ENCODE data around the gene CIB4.

CIB4 gene

DNA sequence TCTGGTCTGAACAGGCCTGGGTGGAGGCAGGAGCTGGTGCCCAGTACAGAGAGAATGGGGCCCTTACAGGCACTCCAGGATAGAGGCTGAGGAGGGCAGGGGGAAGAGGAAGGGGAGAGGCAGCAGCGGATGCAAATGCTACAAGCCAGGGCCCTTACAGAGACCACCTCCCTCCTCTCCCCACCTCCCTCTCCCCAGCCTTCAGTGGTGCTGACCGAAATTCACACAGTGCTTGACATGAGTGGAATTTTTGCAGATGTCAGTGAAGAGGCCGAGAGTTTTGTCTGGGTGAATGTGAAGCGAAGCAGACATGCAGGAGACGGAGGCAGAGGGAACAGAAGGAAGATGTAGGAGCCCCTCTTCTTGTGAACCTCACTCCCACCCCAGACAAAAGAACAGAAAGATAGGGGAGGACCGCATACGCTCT, 31.9 kb downstream of the CIB4 start:
- no peak overlapping the region for H2BK5ac ChIP-seq (ENCODE audit: low read depth, low read length, poor library complexity, severe bottlenecking)
- peak overlapping the region; percentile 19 for H4K91ac ChIP-seq (ENCODE audit: low read length)

DNA sequence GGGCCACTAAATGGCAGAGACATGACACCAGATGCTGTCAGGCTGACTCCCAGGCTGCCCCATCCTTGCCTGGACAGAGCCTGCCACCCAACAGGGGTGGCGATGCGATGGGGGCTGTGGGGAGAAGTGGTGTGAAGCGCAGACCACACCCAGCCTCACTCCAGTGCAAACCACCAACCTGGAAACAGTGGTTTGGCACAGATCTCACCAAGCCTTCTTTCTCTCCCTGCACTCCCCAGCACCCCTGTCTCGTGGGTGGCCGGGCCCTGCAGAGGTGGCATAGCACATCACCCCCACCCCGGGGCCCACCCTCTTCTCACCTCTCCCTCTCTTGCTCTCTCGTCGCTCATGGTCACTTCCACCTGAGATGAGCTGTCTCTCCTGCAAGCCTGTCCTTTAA, 32.6 kb downstream of the CIB4 start:
- Histone ChIP-seq H3K18ac (ENCODE audit: low read depth in 1 of 2, low read length in 2 of 2) (peak overlapping the region in 1 of 2 experiments; percentile 31), H4K8ac (ENCODE audit: low read length) (no peak overlapping the region), H3K4me2 (ENCODE audit: low read length, poor library complexity, severe bottlenecking) (no peak overlapping the region), H3K4me3 (ENCODE audit: insufficient read depth in 1 of 2, low read depth in 1 of 2, low read length in 2 of 2) (no peak overlapping the region), H3K9ac (ENCODE audit: low read length) (no peak overlapping the region), H2AFZ (ENCODE audit: low read depth, low read length) (no peak overlapping the region), H3K23ac (ENCODE audit: low read length in 2 of 2) (no peak overlapping the region), H3K14ac (ENCODE audit: low read length in 2 of 2) (peak overlapping the region in 1 of 2 experiments; percentile 2), H2BK120ac (ENCODE audit: low read depth, low read length) (no peak overlapping the region), H3K4me1 (ENCODE audit: control insufficient read depth, insufficient read depth, low read depth, low read length) (peaks cover 5% of the 10 kb centered on the region), H2AK5ac (ENCODE audit: low read length, severe bottlenecking) (no peak overlapping the region), H3K27ac (ENCODE audit: low read length, poor library complexity, severe bottlenecking) (no peak overlapping the region), H3K36me3 (ENCODE audit: control insufficient read depth in 1 of 2, insufficient read depth in 2 of 2, low read depth in 1 of 2, low read length in 2 of 2) (no peaks in the 10 kb centered on the region), H3K4ac (ENCODE audit: low read depth in 1 of 2, low read length in 2 of 2) (no peak overlapping the region), H4K91ac (ENCODE audit: low read length) (peak overlapping the region; percentile 4), H2BK15ac (ENCODE audit: low read depth, poor library complexity, severe bottlenecking) (no peak overlapping the region), H2BK5ac (ENCODE audit: low read depth, low read length, poor library complexity, severe bottlenecking) (no peak overlapping the region), H3K9me3 (ENCODE audit: control insufficient read depth, low read length) (peaks cover 5% of the 10 kb centered on the region), H3K79me1 (replicated peaks; ENCODE audit: low read length, poor library complexity, severe bottlenecking) (no peaks in the 10 kb centered on the region), H2BK12ac (ENCODE audit: low read length in 2 of 2) (peak overlapping the region in 1 of 2 experiments; percentile 60), H3K27me3 (ENCODE audit: control insufficient read depth in 1 of 2, insufficient read depth in 1 of 2, low read length in 2 of 2) (peaks cover 18 to 70% of the 10 kb centered on the region in 2 experiments)
- DNase-seq: no peak
- WGBS: 94% methylated on average over 8 of the region's 8 CpGs

More for the DNA sequence above, 31.9 kb downstream of the CIB4 start:
- H3K79me1 ChIP-seq (replicated peaks; ENCODE audit: low read length, poor library complexity, severe bottlenecking): no peaks in the 10 kb centered on the region
- peak overlapping the region in 1 of 2 experiments; percentile 48 for H3K4ac ChIP-seq (ENCODE audit: low read depth in 1 of 2, low read length in 2 of 2)
- H3K9ac ChIP-seq (ENCODE audit: low read length): no peak overlapping the region
- H3K27me3 ChIP-seq (ENCODE audit: control insufficient read depth in 1 of 2, insufficient read depth in 1 of 2, low read length in 2 of 2): peaks cover 14 to 77% of the 10 kb centered on the region in 2 experiments
- 28% methylated on average over 4 of the region's 7 CpGs for WGBS
- H3K23ac ChIP-seq (ENCODE audit: low read length in 2 of 2): no peak overlapping the region
- peak overlapping the region in 1 of 2 experiments; percentile 68 for H2BK12ac ChIP-seq (ENCODE audit: low read length in 2 of 2)
- peak overlapping the region in 1 of 2 experiments; percentile 71 for H3K14ac ChIP-seq (ENCODE audit: low read length in 2 of 2)
- H2BK15ac ChIP-seq (ENCODE audit: low read depth, poor library complexity, severe bottlenecking): peak overlapping the region; percentile 56
- no peak overlapping the region for H3K27ac ChIP-seq (ENCODE audit: low read length, poor library complexity, severe bottlenecking)
- H3K36me3 ChIP-seq (ENCODE audit: control insufficient read depth in 1 of 2, insufficient read depth in 2 of 2, low read depth in 1 of 2, low read length in 2 of 2): no peaks in the 10 kb centered on the region
- no peak overlapping the region for H2AK5ac ChIP-seq (ENCODE audit: low read length, severe bottlenecking)
- H3K4me1 ChIP-seq (ENCODE audit: control insufficient read depth, insufficient read depth, low read depth, low read length): peaks cover 5% of the 10 kb centered on the region
- no peak overlapping the region for H2AFZ ChIP-seq (ENCODE audit: low read depth, low read length)
- DNase-seq: no peak
- peaks cover 5% of the 10 kb centered on the region for H3K9me3 ChIP-seq (ENCODE audit: control insufficient read depth, low read length)
- peak overlapping the region; percentile 27 for H2BK120ac ChIP-seq (ENCODE audit: low read depth, low read length)
- H4K8ac ChIP-seq (ENCODE audit: low read length): no peak overlapping the region
- H3K4me3 ChIP-seq (ENCODE audit: insufficient read depth in 1 of 2, low read depth in 1 of 2, low read length in 2 of 2): no peak overlapping the region
- no peak overlapping the region for H3K4me2 ChIP-seq (ENCODE audit: low read length, poor library complexity, severe bottlenecking)
- peak overlapping the region; percentile 38 to 57 for H3K18ac ChIP-seq (ENCODE audit: low read depth in 1 of 2, low read length in 2 of 2)

DNA sequence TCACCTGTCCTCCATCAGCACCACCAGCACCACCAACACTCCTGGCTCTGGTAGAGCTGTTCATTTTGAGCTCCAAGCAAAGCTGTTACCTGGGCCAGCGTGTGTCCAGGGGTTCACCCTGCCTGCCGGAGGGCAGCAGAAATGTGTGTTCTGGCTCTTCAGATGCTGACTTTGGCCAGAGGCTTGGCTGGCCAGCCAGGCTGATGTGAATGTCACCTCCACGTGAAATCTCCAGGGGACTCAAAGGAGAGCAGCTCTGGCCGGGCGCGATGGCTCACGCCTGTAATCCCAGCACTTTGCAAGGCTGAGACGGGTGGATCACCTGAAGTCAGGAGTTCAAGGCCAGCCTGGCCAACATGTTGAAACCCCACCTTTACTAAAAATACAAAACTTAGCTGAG, 33.5 kb downstream of the CIB4 start:
- H2BK12ac ChIP-seq (ENCODE audit: low read length in 2 of 2): peak overlapping the region in 1 of 2 experiments; percentile 77
- peaks cover 18 to 65% of the 10 kb centered on the region in 2 experiments for H3K27me3 ChIP-seq (ENCODE audit: control insufficient read depth in 1 of 2, insufficient read depth in 1 of 2, low read length in 2 of 2)
- H2BK15ac ChIP-seq (ENCODE audit: low read depth, poor library complexity, severe bottlenecking): no peak overlapping the region
- no peaks in the 10 kb centered on the region for H3K79me1 ChIP-seq (replicated peaks; ENCODE audit: low read length, poor library complexity, severe bottlenecking)
- H2BK120ac ChIP-seq (ENCODE audit: low read depth, low read length): no peak overlapping the region
- H3K18ac ChIP-seq (ENCODE audit: low read depth in 1 of 2, low read length in 2 of 2): peak overlapping the region in 1 of 2 experiments; percentile 64
- peak overlapping the region in 1 of 2 experiments; percentile 28 for H3K4ac ChIP-seq (ENCODE audit: low read depth in 1 of 2, low read length in 2 of 2)
- H3K23ac ChIP-seq (ENCODE audit: low read length in 2 of 2): peak overlapping the region in 1 of 2 experiments; percentile 70
- H3K27ac ChIP-seq (ENCODE audit: low read length, poor library complexity, severe bottlenecking): no peak overlapping the region
- H3K4me3 ChIP-seq (ENCODE audit: insufficient read depth in 1 of 2, low read depth in 1 of 2, low read length in 2 of 2): no peak overlapping the region
- WGBS: 93% methylated on average over 8 of the region's 8 CpGs
- DNase-seq: no peak
- H2BK5ac ChIP-seq (ENCODE audit: low read depth, low read length, poor library complexity, severe bottlenecking): no peak overlapping the region
- peaks cover 5% of the 10 kb centered on the region for H3K9me3 ChIP-seq (ENCODE audit: control insufficient read depth, low read length)
- H3K14ac ChIP-seq (ENCODE audit: low read length in 2 of 2): peak overlapping the region in 1 of 2 experiments; percentile 76
- no peak overlapping the region for H4K91ac ChIP-seq (ENCODE audit: low read length)
- no peak overlapping the region for H3K4me2 ChIP-seq (ENCODE audit: low read length, poor library complexity, severe bottlenecking)
- H3K36me3 ChIP-seq (ENCODE audit: control insufficient read depth in 1 of 2, insufficient read depth in 2 of 2, low read depth in 1 of 2, low read length in 2 of 2): no peaks in the 10 kb centered on the region
- no peak overlapping the region for H3K9ac ChIP-seq (ENCODE audit: low read length)
- no peak overlapping the region for H2AK5ac ChIP-seq (ENCODE audit: low read length, severe bottlenecking)
- H4K8ac ChIP-seq (ENCODE audit: low read length): no peak overlapping the region
- peaks cover 5% of the 10 kb centered on the region for H3K4me1 ChIP-seq (ENCODE audit: control insufficient read depth, insufficient read depth, low read depth, low read length)
- no peak overlapping the region for H2AFZ ChIP-seq (ENCODE audit: low read depth, low read length)

DNA sequence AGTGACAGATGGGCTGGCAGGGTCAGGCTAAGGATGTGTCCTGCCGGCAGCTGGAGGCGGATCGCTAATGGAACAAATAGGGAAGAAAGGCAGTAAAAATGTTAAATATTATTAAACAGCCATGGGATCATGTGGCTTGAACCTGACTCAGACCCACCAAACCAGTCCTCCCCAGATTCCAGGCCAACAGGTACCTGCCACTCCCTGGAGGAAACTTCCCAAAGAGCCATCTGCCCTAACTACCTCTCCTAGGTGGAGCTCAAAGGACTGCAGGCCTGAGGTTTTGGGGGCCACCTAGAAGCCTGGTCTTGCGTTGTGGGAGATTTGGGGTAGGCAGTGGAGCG, 34.3 kb downstream of the CIB4 start:
- Histone ChIP-seq H3K4me1 (ENCODE audit: control insufficient read depth, insufficient read depth, low read depth, low read length) (peaks cover 5% of the 10 kb centered on the region), H3K4me3 (ENCODE audit: insufficient read depth in 1 of 2, low read depth in 1 of 2, low read length in 2 of 2) (no peak overlapping the region), H3K4ac (ENCODE audit: low read depth in 1 of 2, low read length in 2 of 2) (no peak overlapping the region), H3K79me1 (replicated peaks; ENCODE audit: low read length, poor library complexity, severe bottlenecking) (no peaks in the 10 kb centered on the region), H3K9me3 (ENCODE audit: control insufficient read depth, low read length) (peaks cover 5% of the 10 kb centered on the region), H2AFZ (ENCODE audit: low read depth, low read length) (no peak overlapping the region), H3K36me3 (ENCODE audit: control insufficient read depth in 1 of 2, insufficient read depth in 2 of 2, low read depth in 1 of 2, low read length in 2 of 2) (no peaks in the 10 kb centered on the region), H3K4me2 (ENCODE audit: low read length, poor library complexity, severe bottlenecking) (no peak overlapping the region), H2BK15ac (ENCODE audit: low read depth, poor library complexity, severe bottlenecking) (peak overlapping the region; percentile 20), H2BK120ac (ENCODE audit: low read depth, low read length) (no peak overlapping the region), H3K14ac (ENCODE audit: low read length in 2 of 2) (no peak overlapping the region), H3K23ac (ENCODE audit: low read length in 2 of 2) (no peak overlapping the region), H3K27me3 (ENCODE audit: control insufficient read depth in 1 of 2, insufficient read depth in 1 of 2, low read length in 2 of 2) (peaks cover 22 to 61% of the 10 kb centered on the region in 2 experiments), H3K9ac (ENCODE audit: low read length) (no peak overlapping the region), H4K91ac (ENCODE audit: low read length) (no peak overlapping the region), H3K27ac (ENCODE audit: low read length, poor library complexity, severe bottlenecking) (no peak overlapping the region), H2BK12ac (ENCODE audit: low read length in 2 of 2) (peak overlapping the region in 1 of 2 experiments; percentile 10), H2BK5ac (ENCODE audit: low read depth, low read length, poor library complexity, severe bottlenecking) (no peak overlapping the region), H3K18ac (ENCODE audit: low read depth in 1 of 2, low read length in 2 of 2) (no peak overlapping the region), H4K8ac (ENCODE audit: low read length) (no peak overlapping the region), H2AK5ac (ENCODE audit: low read length, severe bottlenecking) (no peak overlapping the region)
- 57% methylated on average over 1 of the region's 5 CpGs for WGBS
- no peak for DNase-seq
